Ishikawa (cell line): ENCODE measurements around the gene COL6A1.

Experiments used
- CEBPB ChIP-seq: IDR thresholded peaks from 2 replicates; pipeline ENCODE4 v1.6.1; 2012
- CREB1 ChIP-seq: IDR thresholded peaks from 2 replicates; pipeline ENCODE4 v1.6.1; 2012; ENCODE audit warnings: low read depth
- EGR1 ChIP-seq: IDR thresholded peaks from 2 replicates; pipeline ENCODE4 v1.6.1; 2012
- EP300 ChIP-seq: IDR thresholded peaks from 2 replicates; pipeline ENCODE4 v1.6.1; 2012; ENCODE audit warnings: borderline replicate concordance
- FOXM1 ChIP-seq: IDR thresholded peaks from 2 replicates; pipeline ENCODE4 v1.6.1; 2012; ENCODE audit warnings: low read depth, borderline replicate concordance
- NFIC ChIP-seq: IDR thresholded peaks from 2 replicates; pipeline ENCODE4 v1.6.1; 2012
- RAD21 ChIP-seq: IDR thresholded peaks from 2 replicates; pipeline ENCODE4 v1.6.1; 2012; ENCODE audit warnings: low read depth
- TAF1 ChIP-seq: IDR thresholded peaks from 2 replicates; pipeline ENCODE4 v1.6.1; 2012; ENCODE audit warnings: low read depth, mild to moderate bottlenecking
- TCF12 ChIP-seq: IDR thresholded peaks from 2 replicates; pipeline ENCODE4 v1.6.1; 2012; ENCODE audit warnings: low read depth
- TEAD4 ChIP-seq: IDR thresholded peaks from 2 replicates; pipeline ENCODE4 v1.6.1; 2012
- YY1 ChIP-seq: IDR thresholded peaks from 2 replicates; pipeline ENCODE4 v1.6.1; 2012; ENCODE audit warnings: low read depth
- ZBTB7A ChIP-seq: IDR thresholded peaks from 2 replicates; pipeline ENCODE4 v1.6.1; 2012; ENCODE audit warnings: low read depth
- TF ChIP-seq, protein P1 (sequence below): IDR thresholded peaks from 2 replicates; pipeline ENCODE4 v1.6.1; 2012
- TF ChIP-seq, protein P2 (sequence below): IDR thresholded peaks from 2 replicates; pipeline ENCODE4 v1.6.1; 2012
- TF ChIP-seq, protein P3 (sequence below): IDR thresholded peaks from 2 replicates; pipeline ENCODE4 v1.6.1; 2012; ENCODE audit warnings: low read depth, mild to moderate bottlenecking

Gene COL6A1

DNA sequence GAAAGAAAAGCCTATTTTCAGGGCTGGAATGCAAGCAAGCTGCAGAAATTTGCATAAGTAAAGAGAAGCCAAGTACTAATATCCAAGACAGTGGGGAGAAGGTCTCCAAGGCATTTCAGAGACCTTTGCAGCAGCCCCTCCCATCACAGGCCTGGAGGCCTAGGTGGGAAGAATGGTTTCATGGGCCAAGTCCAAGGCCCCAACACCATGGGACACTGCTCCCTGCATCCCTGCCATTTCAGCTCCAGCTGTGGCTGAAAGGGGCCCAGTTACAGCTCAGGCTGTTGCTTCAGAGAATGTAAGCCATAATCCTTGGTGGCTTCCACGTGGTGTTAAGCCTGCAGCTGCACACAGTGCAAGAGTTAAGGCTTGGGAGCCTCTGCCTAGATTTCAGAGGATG lies 16.9 kb upstream of the COL6A1 start:
- TF ChIP-seq, protein P1, sequence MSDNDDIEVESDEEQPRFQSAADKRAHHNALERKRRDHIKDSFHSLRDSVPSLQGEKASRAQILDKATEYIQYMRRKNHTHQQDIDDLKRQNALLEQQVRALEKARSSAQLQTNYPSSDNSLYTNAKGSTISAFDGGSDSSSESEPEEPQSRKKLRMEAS: no peak
- TF ChIP-seq CEBPB (no peak), RAD21 (no peak), EP300 (no peak), EGR1 (no peak), YY1 (no peak), NFIC (no peak), ZBTB7A (no peak), FOXM1 (no peak), CREB1 (no peak), TCF12 (no peak), TEAD4 (no peak), TAF1 (no peak)
- TF ChIP-seq, protein P2, sequence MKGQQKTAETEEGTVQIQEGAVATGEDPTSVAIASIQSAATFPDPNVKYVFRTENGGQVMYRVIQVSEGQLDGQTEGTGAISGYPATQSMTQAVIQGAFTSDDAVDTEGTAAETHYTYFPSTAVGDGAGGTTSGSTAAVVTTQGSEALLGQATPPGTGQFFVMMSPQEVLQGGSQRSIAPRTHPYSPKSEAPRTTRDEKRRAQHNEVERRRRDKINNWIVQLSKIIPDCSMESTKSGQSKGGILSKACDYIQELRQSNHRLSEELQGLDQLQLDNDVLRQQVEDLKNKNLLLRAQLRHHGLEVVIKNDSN: no peak
- TF ChIP-seq, protein P3, sequence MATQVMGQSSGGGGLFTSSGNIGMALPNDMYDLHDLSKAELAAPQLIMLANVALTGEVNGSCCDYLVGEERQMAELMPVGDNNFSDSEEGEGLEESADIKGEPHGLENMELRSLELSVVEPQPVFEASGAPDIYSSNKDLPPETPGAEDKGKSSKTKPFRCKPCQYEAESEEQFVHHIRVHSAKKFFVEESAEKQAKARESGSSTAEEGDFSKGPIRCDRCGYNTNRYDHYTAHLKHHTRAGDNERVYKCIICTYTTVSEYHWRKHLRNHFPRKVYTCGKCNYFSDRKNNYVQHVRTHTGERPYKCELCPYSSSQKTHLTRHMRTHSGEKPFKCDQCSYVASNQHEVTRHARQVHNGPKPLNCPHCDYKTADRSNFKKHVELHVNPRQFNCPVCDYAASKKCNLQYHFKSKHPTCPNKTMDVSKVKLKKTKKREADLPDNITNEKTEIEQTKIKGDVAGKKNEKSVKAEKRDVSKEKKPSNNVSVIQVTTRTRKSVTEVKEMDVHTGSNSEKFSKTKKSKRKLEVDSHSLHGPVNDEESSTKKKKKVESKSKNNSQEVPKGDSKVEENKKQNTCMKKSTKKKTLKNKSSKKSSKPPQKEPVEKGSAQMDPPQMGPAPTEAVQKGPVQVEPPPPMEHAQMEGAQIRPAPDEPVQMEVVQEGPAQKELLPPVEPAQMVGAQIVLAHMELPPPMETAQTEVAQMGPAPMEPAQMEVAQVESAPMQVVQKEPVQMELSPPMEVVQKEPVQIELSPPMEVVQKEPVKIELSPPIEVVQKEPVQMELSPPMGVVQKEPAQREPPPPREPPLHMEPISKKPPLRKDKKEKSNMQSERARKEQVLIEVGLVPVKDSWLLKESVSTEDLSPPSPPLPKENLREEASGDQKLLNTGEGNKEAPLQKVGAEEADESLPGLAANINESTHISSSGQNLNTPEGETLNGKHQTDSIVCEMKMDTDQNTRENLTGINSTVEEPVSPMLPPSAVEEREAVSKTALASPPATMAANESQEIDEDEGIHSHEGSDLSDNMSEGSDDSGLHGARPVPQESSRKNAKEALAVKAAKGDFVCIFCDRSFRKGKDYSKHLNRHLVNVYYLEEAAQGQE: no peak

DNA sequence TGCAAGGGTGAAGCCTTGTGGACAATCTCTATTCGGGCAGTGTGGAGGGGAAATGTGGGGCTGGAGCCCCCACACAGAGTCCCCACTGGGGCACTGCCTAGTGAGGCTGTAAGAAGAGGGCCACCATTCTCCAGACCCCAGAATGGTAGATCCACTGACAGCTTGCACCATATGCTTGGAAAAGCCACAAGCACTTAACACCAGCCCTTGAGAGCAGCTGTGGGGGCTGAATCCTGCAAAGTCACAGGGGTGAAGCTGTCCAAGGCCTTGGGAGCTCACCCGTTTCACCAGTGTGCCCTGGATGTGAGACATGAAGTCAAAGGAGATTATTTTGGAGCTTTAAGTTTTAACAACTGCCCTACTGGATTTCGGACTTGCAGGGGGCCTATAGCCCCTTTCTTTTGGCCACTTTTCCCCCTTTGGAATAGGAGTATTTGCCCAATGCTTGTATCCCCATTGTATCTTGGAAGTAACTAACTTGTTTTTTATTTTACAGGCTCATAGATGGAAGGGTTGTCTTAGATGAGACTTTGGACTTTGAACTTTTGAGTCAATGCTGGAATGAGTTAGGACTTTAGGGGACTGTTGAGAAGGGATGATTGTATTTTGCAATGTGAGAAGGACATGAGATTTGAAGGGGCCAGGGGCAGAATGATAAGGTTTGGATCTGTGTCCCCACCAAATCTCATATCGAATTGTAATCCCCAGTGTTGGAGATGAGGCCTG lies 16.3 kb upstream of the COL6A1 start:
- TF ChIP-seq, protein P2: no peak
- no peak for TF ChIP-seq NFIC
- TF ChIP-seq, protein P1: no peak
- no peak for TF ChIP-seq YY1
- TF ChIP-seq FOXM1: no peak
- TF ChIP-seq TAF1: no peak
- TF ChIP-seq, protein P3: no peak
- TF ChIP-seq TCF12: no peak
- TF ChIP-seq EGR1: no peak
- TF ChIP-seq ZBTB7A: no peak
- TF ChIP-seq EP300: no peak
- no peak for TF ChIP-seq RAD21
- TF ChIP-seq TEAD4: no peak
- TF ChIP-seq CREB1: no peak
- no peak for TF ChIP-seq CEBPB

DNA sequence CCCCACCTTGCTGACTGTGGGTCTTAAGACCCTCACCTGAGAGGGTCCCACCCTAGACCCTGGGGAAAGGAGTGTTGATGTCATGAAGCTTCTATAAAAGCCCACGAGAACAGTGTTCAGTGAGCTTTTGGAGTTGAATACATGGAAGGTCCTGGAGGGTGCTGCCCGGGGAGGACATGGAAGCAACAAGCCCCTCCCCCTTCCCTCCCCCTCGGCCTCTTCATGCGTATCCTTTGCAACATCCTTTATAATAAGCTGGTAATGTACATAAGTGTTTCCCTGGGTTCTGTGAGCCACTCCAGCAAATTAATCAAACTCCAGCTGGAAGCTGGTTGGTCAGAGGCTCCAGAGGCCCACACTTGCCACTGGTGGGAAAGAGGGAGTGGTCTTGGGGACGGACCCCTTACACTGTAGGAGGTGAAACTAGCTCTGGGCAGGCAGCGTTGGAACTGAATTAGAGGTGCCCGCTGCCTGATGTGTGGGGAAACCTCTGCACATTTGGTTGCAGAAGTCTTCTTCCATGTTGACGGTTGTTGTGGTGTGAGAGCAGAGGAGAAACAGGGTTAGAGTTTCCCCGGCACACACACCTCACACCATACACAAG lies 14.7 kb upstream of the COL6A1 start:
- TF ChIP-seq NFIC (no peak), ZBTB7A (no peak), CREB1 (no peak), FOXM1 (no peak), TCF12 (no peak), EGR1 (no peak), EP300 (no peak)
- TF ChIP-seq, protein P2: no peak
- TF ChIP-seq, protein P1: no peak
- TF ChIP-seq, protein P3: no peak
